Epithelial cell of proximal tubule (primary cell): ENCODE data around the gene SEMA7A. TPM values are rescaled to one million over a fixed set of nuclear protein-coding genes. Genes with fewer than 3 reads are reported as not detected.
"Not testable (repeated sequence)": the region's sequence is repeated elsewhere in the genome, so short reads cannot be mapped to it uniquely, and the experiment has no call there.

ENCODE experiments used
- DNase-seq: peaks from one replicate; pipeline ENCODE4 v3.0.0-alpha.2; 2011; ENCODE audit warnings: low read depth
- H3K4me3 ChIP-seq: 2 replicates; pipeline ENCODE4 v1.5.1; 2011; ENCODE audit warnings: low read depth, mild to moderate bottlenecking, low read length
- CTCF ChIP-seq: conservative IDR thresholded peaks from 2 replicates; pipeline ENCODE4 v1.5.1; 2012; ENCODE audit warnings: low read depth, mild to moderate bottlenecking, low read length
- total RNA-seq: library from RNA; depleted of rRNA; stranded (reverse); fragments of >200 nt; gene quantifications from 2 replicates; pipeline ENCODE4 v1.2.3, GENCODE V29; 2015

SEMA7A gene
- total RNA-seq, 1 donor from 2014 or later = 113 TPM

- H3K4me3 ChIP-seq = no peak within 1 kb of the TSS
- no peak for DNase-seq
- no peak for TF ChIP-seq CTCF
These were observed 66.4 kb downstream of the SEMA7A start, which contains the start of gene CYP11A1 for GRCh38 chr15:74367296-74367854. Gene CYP11A1, minus strand, starts transcription at chr15:74367646. Its CDS starts 61 bp downstream, at chr15:74367585.

GRCh38 chr15:74365598-74366445 is 67.9 kb downstream of the SEMA7A start:
- H3K4me3 ChIP-seq = peak overlapping the region; percentile 65
- no peak for TF ChIP-seq CTCF
- no peak for DNase-seq

- no peak for DNase-seq
- peak overlapping the region; percentile 65 for H3K4me3 ChIP-seq
- no peak for TF ChIP-seq CTCF
These were observed 68.7 kb downstream of the SEMA7A start for GRCh38 chr15:74364936-74365597.

- no peak overlapping the region for H3K4me3 ChIP-seq
- no peak for TF ChIP-seq CTCF
- DNase-seq = no peak
These were observed 71.3 kb downstream of the SEMA7A start for GRCh38 chr15:74362482-74362881.

GRCh38 chr15:74360855-74361254 is 72.9 kb downstream of the SEMA7A start:
- H3K4me3 ChIP-seq, DNase-seq: not testable (repeated sequence)

GRCh38 chr15:74359376-74359775 is 74.4 kb downstream of the SEMA7A start:
- not testable (repeated sequence) for DNase-seq

More at GRCh38 chr15:74359376-74359775, 74.4 kb downstream of the SEMA7A start:
- H3K4me3 ChIP-seq = not testable (repeated sequence)

Other genes starting within 250 kb of the SEMA7A start
- 1.9 and 3.9 TPM in 2 replicates for gene STRA6, start 231.2 kb downstream of the SEMA7A start, total RNA-seq
- 2.5 TPM in 1 of 2 replicates, not detected in the other for gene CCDC33, start 197.6 kb downstream of the SEMA7A start, total RNA-seq
- 0.87 and 2.6 TPM in 2 replicates for gene CYP11A1, start 66.3 kb downstream of the SEMA7A start, total RNA-seq
- gene UBL7, start 27.2 kb upstream of the SEMA7A start, total RNA-seq = 57.8 and 67.9 TPM in 2 replicates
- gene ARID3B, start 107.3 kb upstream of the SEMA7A start, total RNA-seq = 13.3 and 22.4 TPM in 2 replicates
- gene CLK3, start 181.9 kb upstream of the SEMA7A start, total RNA-seq = 82.6 and 102 TPM in 2 replicates